Panc1 (cell line): Measurements from ENCODE around the gene PXDN. TPM values are rescaled to one million over a fixed set of nuclear protein-coding genes. Genes with fewer than 3 reads are reported as not detected.

Experiments
- ATAC-seq: fragments of 200-7000 bp; cut with Tn5 transposase; 2 replicates; pipeline ENCODE4 v1.9.1; 2020; ENCODE audit warnings: mild to moderate bottlenecking, moderate library complexity
- BruUV-seq: library from RNA; stranded (reverse); fragments of 400-500 nt; replicated peaks from 2 replicates; lab custom pipeline; 2021; lab: Mats Ljungman, UMichigan
- CTCF ChIA-PET: fragments of 300-600 bp; sonication (Branson Sonifier 250); formaldehyde crosslinking; loops from one replicate; lab custom pipeline; 2022; ENCODE audit warnings: antibody characterized with exemption; lab: Charles Lee
- POLR2A ChIA-PET: fragments of 300-600 bp; sonication (Branson Sonifier 250); formaldehyde crosslinking; loops from one replicate; lab custom pipeline; 2022; ENCODE audit warnings: antibody characterized with exemption; lab: Charles Lee
- DNase-seq: peaks from one replicate; pipeline ENCODE4 v3.0.0-alpha.2; 2010; ENCODE audit warnings: low read depth, low spot score
- H3K27ac ChIP-seq: 2 replicates; pipeline ENCODE4 v1.5.1; 2011; ENCODE audit warnings: mild to moderate bottlenecking, low read length, inconsistent platforms
- H3K27me3 ChIP-seq: fragments of 200-500 bp; sonication (Bioruptor generic); 2 replicates; pipeline ENCODE4 v1.6.0; 2014; ENCODE audit warnings: low read length, inconsistent platforms; ENCODE audit not compliant: control insufficient read depth, insufficient read depth
- H3K36me3 ChIP-seq: fragments of 200-500 bp; sonication (Bioruptor generic); 2 replicates; pipeline ENCODE4 v1.5.1; 2014; ENCODE audit warnings: inconsistent platforms, mild to moderate bottlenecking, low read length, moderate library complexity; ENCODE audit not compliant: control insufficient read depth, insufficient read depth
- H3K4me1 ChIP-seq: 2 replicates; pipeline ENCODE4 v1.5.1; 2011; ENCODE audit warnings: inconsistent platforms, mild to moderate bottlenecking, low read length, moderate library complexity; ENCODE audit not compliant: control insufficient read depth, insufficient read depth
- H3K4me3 ChIP-seq, 2 experiments: 2 replicates each; pipeline ENCODE4 v1.5.1; 2011 to 2012; ENCODE audit warnings: low read depth in 2 of 2, low read length in 2 of 2, mild to moderate bottlenecking in 2 of 2, inconsistent platforms in 1 of 2, moderate library complexity in 1 of 2
- H3K9me3 ChIP-seq: fragments of 200-500 bp; sonication (Bioruptor generic); 2 replicates; pipeline ENCODE4 v1.5.1; 2014; ENCODE audit warnings: low read depth, mild to moderate bottlenecking, inconsistent platforms, low read length, moderate library complexity; ENCODE audit not compliant: control insufficient read depth, insufficient read depth
- POLR2AphosphoS5 ChIP-seq: IDR thresholded peaks from 2 replicates; pipeline ENCODE4 v1.6.1; 2012; ENCODE audit warnings: mild to moderate bottlenecking, low read depth, low read length, moderate library complexity
- REST ChIP-seq, 2 experiments: IDR thresholded peaks; 2 replicates each; pipeline ENCODE4 v1.6.1; 2011 to 2012; ENCODE audit warnings: low read depth in 2 of 2, control low read depth in 1 of 2, low read length in 1 of 2, mild to moderate bottlenecking in 1 of 2, moderate library complexity in 1 of 2; ENCODE audit not compliant: insufficient read depth in 1 of 2
- SIN3A ChIP-seq: IDR thresholded peaks from 2 replicates; pipeline ENCODE4 v1.6.1; 2012; ENCODE audit warnings: low read depth, mild to moderate bottlenecking, low read length, moderate library complexity, borderline replicate concordance; ENCODE audit not compliant: insufficient read depth
- TCF7L2 ChIP-seq: IDR thresholded peaks from 2 replicates; pipeline ENCODE4 v1.6.1; 2011; ENCODE audit warnings: mild to moderate bottlenecking, low read depth, low read length, inconsistent platforms
- in situ Hi-C: cut with HindIII; loops from 2 replicates; pipeline ENCODE4 v1.10.0; 2016; ENCODE audit warnings: low sequenced_read_pairs, low pct_unique_long_range_greater_than_20kb
- intact Hi-C: fragments of 100-400 bp; cut with micrococcal nuclease; formaldehyde crosslinking; loops from one replicate; pipeline ENCODE4 v1.10.0; 2022; ENCODE audit not compliant: unreplicated experiment
- total RNA-seq: library from RNA; stranded (reverse); gene quantifications from one replicate; pipeline ENCODE4 v1.2.1, GENCODE V29; 2021; ENCODE audit not compliant: unreplicated experiment
- TF ChIP-seq, protein P1 (sequence below): fragments of 450-650 bp; IDR thresholded peaks from 2 replicates; pipeline ENCODE4 v1.5.1; 2017; ENCODE audit warnings: mild to moderate bottlenecking

Gene PXDN
- total RNA-seq, 1 experiment from 2014 or later, result 2.5 TPM

DNA sequence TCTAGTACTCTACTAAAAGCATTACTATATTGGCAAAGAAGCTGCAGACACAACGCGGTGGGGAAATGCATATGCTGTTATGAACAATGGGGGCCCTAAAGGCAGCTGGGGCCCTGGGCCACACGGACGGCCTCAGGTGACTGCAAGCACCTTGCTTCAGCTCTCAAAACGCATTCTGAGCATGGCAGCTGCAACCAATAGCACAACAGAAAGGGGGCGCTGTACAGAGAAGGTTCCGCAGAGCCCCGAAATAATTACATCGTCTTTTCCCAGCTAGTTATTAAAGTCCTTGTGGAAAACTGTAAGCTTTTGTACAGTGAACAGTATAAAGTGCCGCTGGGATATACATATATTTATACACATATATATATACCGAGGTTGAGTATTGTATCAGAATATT lies 45.3 kb upstream of the PXDN start:
- no peak for ATAC-seq
- Histone ChIP-seq H3K9me3 (no peaks in the 10 kb centered on the region), H3K27ac (no peak overlapping the region), H3K4me3 (no peak overlapping the region), H3K4me1 (peaks cover 10% of the 10 kb centered on the region), H3K27me3 (no peaks in the 10 kb centered on the region), H3K36me3 (no peaks in the 10 kb centered on the region)
- no TSS peak for BruUV-seq
- TF ChIP-seq, protein P1, sequence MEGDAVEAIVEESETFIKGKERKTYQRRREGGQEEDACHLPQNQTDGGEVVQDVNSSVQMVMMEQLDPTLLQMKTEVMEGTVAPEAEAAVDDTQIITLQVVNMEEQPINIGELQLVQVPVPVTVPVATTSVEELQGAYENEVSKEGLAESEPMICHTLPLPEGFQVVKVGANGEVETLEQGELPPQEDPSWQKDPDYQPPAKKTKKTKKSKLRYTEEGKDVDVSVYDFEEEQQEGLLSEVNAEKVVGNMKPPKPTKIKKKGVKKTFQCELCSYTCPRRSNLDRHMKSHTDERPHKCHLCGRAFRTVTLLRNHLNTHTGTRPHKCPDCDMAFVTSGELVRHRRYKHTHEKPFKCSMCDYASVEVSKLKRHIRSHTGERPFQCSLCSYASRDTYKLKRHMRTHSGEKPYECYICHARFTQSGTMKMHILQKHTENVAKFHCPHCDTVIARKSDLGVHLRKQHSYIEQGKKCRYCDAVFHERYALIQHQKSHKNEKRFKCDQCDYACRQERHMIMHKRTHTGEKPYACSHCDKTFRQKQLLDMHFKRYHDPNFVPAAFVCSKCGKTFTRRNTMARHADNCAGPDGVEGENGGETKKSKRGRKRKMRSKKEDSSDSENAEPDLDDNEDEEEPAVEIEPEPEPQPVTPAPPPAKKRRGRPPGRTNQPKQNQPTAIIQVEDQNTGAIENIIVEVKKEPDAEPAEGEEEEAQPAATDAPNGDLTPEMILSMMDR, result no peak
- no peak for TF ChIP-seq POLR2AphosphoS5
- TF ChIP-seq SIN3A, result no peak
- TF ChIP-seq TCF7L2, result no peak
- no peak for TF ChIP-seq REST (IDR thresholded peaks at IDR 0.05; ENCODE audit: insufficient read depth in 1 of 2, low read depth in 2 of 2, low read length in 1 of 2)
- in situ Hi-C loops, result no loop called here
- POLR2A ChIA-PET, result no interaction called here
- intact Hi-C loops, result no loop called here
- DNase-seq, result no peak
- CTCF ChIA-PET, result no interaction called here

GRCh38 chr2:1788478-1788959 lies 44.2 kb upstream of the PXDN start:
- H3K9me3 ChIP-seq, result no peaks in the 10 kb centered on the region
- H3K27me3 ChIP-seq, result no peaks in the 10 kb centered on the region
- no peak overlapping the region for H3K4me3 ChIP-seq
- TF ChIP-seq SIN3A (no peak), REST (IDR thresholded peaks at IDR 0.05; ENCODE audit: insufficient read depth in 1 of 2, low read depth in 2 of 2, low read length in 1 of 2) (no peak), TCF7L2 (no peak), POLR2AphosphoS5 (no peak)
- TF ChIP-seq, protein P1, result no peak
- DNase-seq (no peak), ATAC-seq (no peak)
- in situ Hi-C loops, result no loop called here
- ChIA-PET POLR2A (no interaction called here), CTCF (no interaction called here)
- no peaks in the 10 kb centered on the region for H3K36me3 ChIP-seq
- H3K27ac ChIP-seq, result no peak overlapping the region
- no TSS peak for BruUV-seq
- peaks cover 10% of the 10 kb centered on the region for H3K4me1 ChIP-seq
- intact Hi-C loops, result no loop called here
